ENCODE measurements around the gene IL7R.

IL7R gene

DNA sequence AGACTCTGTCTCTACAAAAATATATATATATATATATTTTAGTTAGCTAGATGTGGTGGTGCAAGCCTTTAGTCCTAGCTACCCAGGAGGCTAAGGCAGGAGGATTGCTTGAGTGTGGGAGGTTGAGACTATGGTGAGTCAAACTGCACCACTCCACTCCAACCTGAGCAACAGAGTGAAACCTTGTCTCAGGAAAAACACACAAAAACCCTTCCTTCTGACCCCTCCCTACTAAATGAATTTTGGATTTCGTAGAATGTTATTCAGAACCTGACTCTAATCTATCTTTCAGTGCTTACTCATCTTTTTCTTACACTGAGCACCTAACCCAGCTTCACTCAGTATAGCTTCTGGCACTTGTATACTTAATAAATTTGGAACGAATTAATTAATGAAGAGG lies 35.2 kb upstream of the IL7R start:
- Histone ChIP-seq H3K27me3 (ENCODE audit: insufficient read depth, poor library complexity, severe bottlenecking) (no peaks in the 10 kb centered on the region), H3K9me3 (ENCODE audit: severe bottlenecking) (no peaks in the 10 kb centered on the region), H3K4me1 (ENCODE audit: insufficient read depth, poor library complexity, severe bottlenecking) (no peaks in the 10 kb centered on the region), H3K4me3 (ENCODE audit: severe bottlenecking) (no peak overlapping the region), H3K36me3 (ENCODE audit: low read depth) (no peaks in the 10 kb centered on the region), H3K27ac (ENCODE audit: poor library complexity, severe bottlenecking) (no peak overlapping the region)
- ATAC-seq (ENCODE audit: low read depth) (no peak), DNase-seq (ENCODE audit: low spot score) (no peak)
- TF ChIP-seq, protein P1, sequence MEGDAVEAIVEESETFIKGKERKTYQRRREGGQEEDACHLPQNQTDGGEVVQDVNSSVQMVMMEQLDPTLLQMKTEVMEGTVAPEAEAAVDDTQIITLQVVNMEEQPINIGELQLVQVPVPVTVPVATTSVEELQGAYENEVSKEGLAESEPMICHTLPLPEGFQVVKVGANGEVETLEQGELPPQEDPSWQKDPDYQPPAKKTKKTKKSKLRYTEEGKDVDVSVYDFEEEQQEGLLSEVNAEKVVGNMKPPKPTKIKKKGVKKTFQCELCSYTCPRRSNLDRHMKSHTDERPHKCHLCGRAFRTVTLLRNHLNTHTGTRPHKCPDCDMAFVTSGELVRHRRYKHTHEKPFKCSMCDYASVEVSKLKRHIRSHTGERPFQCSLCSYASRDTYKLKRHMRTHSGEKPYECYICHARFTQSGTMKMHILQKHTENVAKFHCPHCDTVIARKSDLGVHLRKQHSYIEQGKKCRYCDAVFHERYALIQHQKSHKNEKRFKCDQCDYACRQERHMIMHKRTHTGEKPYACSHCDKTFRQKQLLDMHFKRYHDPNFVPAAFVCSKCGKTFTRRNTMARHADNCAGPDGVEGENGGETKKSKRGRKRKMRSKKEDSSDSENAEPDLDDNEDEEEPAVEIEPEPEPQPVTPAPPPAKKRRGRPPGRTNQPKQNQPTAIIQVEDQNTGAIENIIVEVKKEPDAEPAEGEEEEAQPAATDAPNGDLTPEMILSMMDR (IDR thresholded peaks at IDR 0.05; ENCODE audit: poor library complexity, severe bottlenecking) = no peak

DNA sequence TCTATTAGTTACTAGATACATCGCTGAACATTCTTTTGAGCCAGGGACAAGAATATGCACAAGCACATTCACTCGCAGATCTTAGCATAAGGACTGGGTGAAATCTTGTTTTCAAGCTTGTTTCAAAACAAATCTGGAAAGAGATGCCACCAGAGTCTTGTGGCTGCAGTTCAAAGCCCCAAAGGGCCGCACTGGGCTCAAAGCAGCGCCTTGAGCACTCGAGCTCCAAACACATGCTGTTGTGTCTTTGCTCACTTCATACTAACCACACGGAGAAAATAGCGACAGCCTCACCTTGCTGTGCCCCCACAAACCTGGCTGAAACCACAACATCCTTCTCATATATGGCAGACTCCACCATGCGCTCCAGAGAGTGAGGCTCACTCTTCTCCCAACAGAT lies 34.2 kb upstream of the IL7R start:
- Histone ChIP-seq H3K27ac (ENCODE audit: poor library complexity, severe bottlenecking) (no peak overlapping the region), H3K27me3 (ENCODE audit: insufficient read depth, poor library complexity, severe bottlenecking) (no peaks in the 10 kb centered on the region), H3K4me3 (ENCODE audit: severe bottlenecking) (no peak overlapping the region), H3K4me1 (ENCODE audit: insufficient read depth, poor library complexity, severe bottlenecking) (no peaks in the 10 kb centered on the region), H3K9me3 (ENCODE audit: severe bottlenecking) (no peaks in the 10 kb centered on the region), H3K36me3 (ENCODE audit: low read depth) (no peaks in the 10 kb centered on the region)
- no peak for DNase-seq (ENCODE audit: low spot score)
- ATAC-seq (ENCODE audit: low read depth) = no peak
- TF ChIP-seq, protein P1 (IDR thresholded peaks at IDR 0.05; ENCODE audit: poor library complexity, severe bottlenecking) = no peak

- Histone ChIP-seq H3K4me1 (ENCODE audit: insufficient read depth, poor library complexity, severe bottlenecking) (no peaks in the 10 kb centered on the region), H3K4me3 (ENCODE audit: severe bottlenecking) (no peak overlapping the region), H3K27ac (ENCODE audit: poor library complexity, severe bottlenecking) (no peak overlapping the region), H3K27me3 (ENCODE audit: insufficient read depth, poor library complexity, severe bottlenecking) (no peaks in the 10 kb centered on the region), H3K36me3 (ENCODE audit: low read depth) (no peaks in the 10 kb centered on the region), H3K9me3 (ENCODE audit: severe bottlenecking) (no peaks in the 10 kb centered on the region)
- TF ChIP-seq, protein P1 (IDR thresholded peaks at IDR 0.05; ENCODE audit: poor library complexity, severe bottlenecking) = no peak
- DNase-seq (ENCODE audit: low spot score) = no peak
- ATAC-seq (ENCODE audit: low read depth) = no peak
Observed at GRCh38 chr5:35823347-35824098, 33.2 kb upstream of the IL7R start.

DNA sequence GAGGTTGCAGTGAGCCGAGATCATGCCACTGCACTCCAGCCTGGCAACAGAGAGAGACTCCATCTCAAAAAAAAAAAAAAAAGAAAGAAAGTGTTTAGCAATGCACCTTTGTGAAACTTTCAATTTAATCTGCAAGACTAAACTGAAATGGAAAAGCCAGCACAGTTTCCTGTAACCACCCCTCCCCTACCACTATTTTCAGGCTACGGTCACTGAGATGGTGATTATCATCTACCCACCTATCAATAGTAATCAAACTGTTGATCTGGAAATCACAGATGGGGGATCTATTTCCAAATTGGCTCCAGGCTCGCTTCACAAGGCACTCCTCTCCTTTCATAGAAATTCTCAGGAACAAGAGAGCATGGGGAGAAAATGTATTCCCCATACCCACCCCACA lies 30.6 kb upstream of the IL7R start:
- Histone ChIP-seq H3K27ac (ENCODE audit: poor library complexity, severe bottlenecking) (no peak overlapping the region), H3K4me1 (ENCODE audit: insufficient read depth, poor library complexity, severe bottlenecking) (no peaks in the 10 kb centered on the region), H3K36me3 (ENCODE audit: low read depth) (no peaks in the 10 kb centered on the region), H3K4me3 (ENCODE audit: severe bottlenecking) (no peak overlapping the region), H3K27me3 (ENCODE audit: insufficient read depth, poor library complexity, severe bottlenecking) (no peaks in the 10 kb centered on the region), H3K9me3 (ENCODE audit: severe bottlenecking) (no peaks in the 10 kb centered on the region)
- ATAC-seq (ENCODE audit: low read depth) (no peak), DNase-seq (ENCODE audit: low spot score) (no peak)
- TF ChIP-seq, protein P1 (IDR thresholded peaks at IDR 0.05; ENCODE audit: poor library complexity, severe bottlenecking) = no peak

GRCh38 chr5:35826554-35826953 lies 30.1 kb upstream of the IL7R start:
- Histone ChIP-seq H3K4me3 (ENCODE audit: severe bottlenecking) (no peak overlapping the region), H3K27ac (ENCODE audit: poor library complexity, severe bottlenecking) (no peak overlapping the region), H3K4me1 (ENCODE audit: insufficient read depth, poor library complexity, severe bottlenecking) (no peaks in the 10 kb centered on the region), H3K36me3 (ENCODE audit: low read depth) (no peaks in the 10 kb centered on the region), H3K9me3 (ENCODE audit: severe bottlenecking) (no peaks in the 10 kb centered on the region), H3K27me3 (ENCODE audit: insufficient read depth, poor library complexity, severe bottlenecking) (no peaks in the 10 kb centered on the region)
- ATAC-seq (ENCODE audit: low read depth) = no peak
- TF ChIP-seq, protein P1 (IDR thresholded peaks at IDR 0.05; ENCODE audit: poor library complexity, severe bottlenecking) = no peak
- DNase-seq (ENCODE audit: low spot score) = no peak

All from RWPE2 (cell line).